H1 (cell line): ENCODE results near the gene CDH26. TPM values are rescaled to one million over a fixed set of nuclear protein-coding genes. Genes with fewer than 3 reads are reported as not detected.

Experiments used
- ASH2L ChIP-seq: fragments of 200-600, 300-600 bp; sonication (generic); IDR thresholded peaks from one replicate; pipeline ENCODE4 v1.7.1; 2017; ENCODE audit warnings: low read length
- HDAC6 ChIP-seq: IDR thresholded peaks from one replicate; pipeline ENCODE4 v1.7.1; 2012; ENCODE audit warnings: low read depth, mild to moderate bottlenecking, inconsistent platforms, low read length, moderate library complexity
- RNF2 ChIP-seq: fragments of 200-900, 300-1000 bp; sonication (generic); IDR thresholded peaks from 2 replicates; pipeline ENCODE4 v1.7.1; 2016; ENCODE audit warnings: borderline replicate concordance, low read depth, mild to moderate bottlenecking, antibody characterized with exemption, low read length; ENCODE audit not compliant: poor library complexity, severe bottlenecking; ENCODE audit errors: missing control alignments
- TEAD4 ChIP-seq: IDR thresholded peaks from 2 replicates; pipeline ENCODE4 v1.6.1; 2012; ENCODE audit warnings: low read depth, low read length, inconsistent platforms, mixed read lengths
- polyA plus RNA-seq, 7 experiments: library from polyadenylated mRNA; depleted of rRNA in 3 of 7; stranded (reverse) in 5 of 7; unstranded in 2 of 7; fragments of >200 nt in 5 of 7; fragments of 200-250 nt in 2 of 7; gene quantifications; 1 replicate in 5 of 7; 2 replicates in 1 of 7; 4 replicates in 1 of 7; pipeline versions ENCODE4 v1.2.1 to v1.2.3, GENCODE V29; 2011 to 2013; ENCODE audit warnings: missing spikeins in 2 of 7, mixed read lengths in 2 of 7
- total RNA-seq: library from RNA; stranded (reverse); fragmentation: NEBNext Ultra II Directional; extraction: Animal tissue kit (Norgen Biotek cat#: 25700); gene quantifications from 2 replicates; pipeline ENCODE4 v1.2.1, GENCODE V29; 2021
- TF ChIP-seq, protein P1 (sequence below): fragments of 300-600 bp; sonication (generic); IDR thresholded peaks from 2 replicates; pipeline ENCODE4 v1.7.1; 2012; ENCODE audit warnings: low read length, moderate library complexity, mild to moderate bottlenecking, inconsistent platforms; ENCODE audit not compliant: insufficient replicate concordance

The CDH26 gene
- total and polyA plus RNA-seq, 2 of the 8 experiments (the other 6 are each of a cell fraction or from before 2014, with no cell fraction given): 1.5 to 1.7 TPM

DNA sequence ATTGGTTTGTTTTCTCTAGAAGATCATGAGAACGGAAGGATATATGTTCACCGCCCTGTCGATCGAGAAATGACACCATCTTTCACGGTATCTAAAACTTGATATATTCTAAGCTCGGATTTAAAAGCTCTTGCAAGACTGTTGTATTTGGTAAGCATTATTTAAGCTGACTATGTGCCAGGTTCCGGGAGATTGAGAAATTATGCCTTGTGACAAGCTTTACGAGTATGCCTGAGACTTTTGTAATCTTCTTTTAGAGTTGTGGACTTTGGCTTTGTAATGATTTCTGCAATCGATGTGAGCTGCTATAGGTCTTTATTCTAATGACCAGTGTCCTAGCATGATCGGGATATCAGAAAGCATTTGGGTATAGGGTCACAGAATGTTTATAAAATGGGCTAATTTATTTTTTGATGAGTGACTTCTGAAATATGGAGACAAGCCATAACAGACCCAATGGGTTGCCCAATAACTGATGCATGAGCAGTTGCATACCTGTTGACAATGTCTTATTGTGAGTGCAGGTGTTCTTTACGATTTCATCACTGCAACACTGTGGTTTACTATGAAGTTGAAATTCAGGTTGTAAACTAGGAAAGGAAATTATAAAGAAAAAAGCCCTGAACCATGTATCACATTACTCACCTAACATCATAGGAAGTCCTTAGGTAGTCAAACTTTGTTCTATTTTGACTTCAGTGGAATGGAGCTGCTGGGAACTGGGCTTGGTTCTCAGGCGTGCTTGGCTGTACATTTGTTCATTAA is 14.0 kb downstream of the CDH26 start (continued):
- TF ChIP-seq, protein P1, sequence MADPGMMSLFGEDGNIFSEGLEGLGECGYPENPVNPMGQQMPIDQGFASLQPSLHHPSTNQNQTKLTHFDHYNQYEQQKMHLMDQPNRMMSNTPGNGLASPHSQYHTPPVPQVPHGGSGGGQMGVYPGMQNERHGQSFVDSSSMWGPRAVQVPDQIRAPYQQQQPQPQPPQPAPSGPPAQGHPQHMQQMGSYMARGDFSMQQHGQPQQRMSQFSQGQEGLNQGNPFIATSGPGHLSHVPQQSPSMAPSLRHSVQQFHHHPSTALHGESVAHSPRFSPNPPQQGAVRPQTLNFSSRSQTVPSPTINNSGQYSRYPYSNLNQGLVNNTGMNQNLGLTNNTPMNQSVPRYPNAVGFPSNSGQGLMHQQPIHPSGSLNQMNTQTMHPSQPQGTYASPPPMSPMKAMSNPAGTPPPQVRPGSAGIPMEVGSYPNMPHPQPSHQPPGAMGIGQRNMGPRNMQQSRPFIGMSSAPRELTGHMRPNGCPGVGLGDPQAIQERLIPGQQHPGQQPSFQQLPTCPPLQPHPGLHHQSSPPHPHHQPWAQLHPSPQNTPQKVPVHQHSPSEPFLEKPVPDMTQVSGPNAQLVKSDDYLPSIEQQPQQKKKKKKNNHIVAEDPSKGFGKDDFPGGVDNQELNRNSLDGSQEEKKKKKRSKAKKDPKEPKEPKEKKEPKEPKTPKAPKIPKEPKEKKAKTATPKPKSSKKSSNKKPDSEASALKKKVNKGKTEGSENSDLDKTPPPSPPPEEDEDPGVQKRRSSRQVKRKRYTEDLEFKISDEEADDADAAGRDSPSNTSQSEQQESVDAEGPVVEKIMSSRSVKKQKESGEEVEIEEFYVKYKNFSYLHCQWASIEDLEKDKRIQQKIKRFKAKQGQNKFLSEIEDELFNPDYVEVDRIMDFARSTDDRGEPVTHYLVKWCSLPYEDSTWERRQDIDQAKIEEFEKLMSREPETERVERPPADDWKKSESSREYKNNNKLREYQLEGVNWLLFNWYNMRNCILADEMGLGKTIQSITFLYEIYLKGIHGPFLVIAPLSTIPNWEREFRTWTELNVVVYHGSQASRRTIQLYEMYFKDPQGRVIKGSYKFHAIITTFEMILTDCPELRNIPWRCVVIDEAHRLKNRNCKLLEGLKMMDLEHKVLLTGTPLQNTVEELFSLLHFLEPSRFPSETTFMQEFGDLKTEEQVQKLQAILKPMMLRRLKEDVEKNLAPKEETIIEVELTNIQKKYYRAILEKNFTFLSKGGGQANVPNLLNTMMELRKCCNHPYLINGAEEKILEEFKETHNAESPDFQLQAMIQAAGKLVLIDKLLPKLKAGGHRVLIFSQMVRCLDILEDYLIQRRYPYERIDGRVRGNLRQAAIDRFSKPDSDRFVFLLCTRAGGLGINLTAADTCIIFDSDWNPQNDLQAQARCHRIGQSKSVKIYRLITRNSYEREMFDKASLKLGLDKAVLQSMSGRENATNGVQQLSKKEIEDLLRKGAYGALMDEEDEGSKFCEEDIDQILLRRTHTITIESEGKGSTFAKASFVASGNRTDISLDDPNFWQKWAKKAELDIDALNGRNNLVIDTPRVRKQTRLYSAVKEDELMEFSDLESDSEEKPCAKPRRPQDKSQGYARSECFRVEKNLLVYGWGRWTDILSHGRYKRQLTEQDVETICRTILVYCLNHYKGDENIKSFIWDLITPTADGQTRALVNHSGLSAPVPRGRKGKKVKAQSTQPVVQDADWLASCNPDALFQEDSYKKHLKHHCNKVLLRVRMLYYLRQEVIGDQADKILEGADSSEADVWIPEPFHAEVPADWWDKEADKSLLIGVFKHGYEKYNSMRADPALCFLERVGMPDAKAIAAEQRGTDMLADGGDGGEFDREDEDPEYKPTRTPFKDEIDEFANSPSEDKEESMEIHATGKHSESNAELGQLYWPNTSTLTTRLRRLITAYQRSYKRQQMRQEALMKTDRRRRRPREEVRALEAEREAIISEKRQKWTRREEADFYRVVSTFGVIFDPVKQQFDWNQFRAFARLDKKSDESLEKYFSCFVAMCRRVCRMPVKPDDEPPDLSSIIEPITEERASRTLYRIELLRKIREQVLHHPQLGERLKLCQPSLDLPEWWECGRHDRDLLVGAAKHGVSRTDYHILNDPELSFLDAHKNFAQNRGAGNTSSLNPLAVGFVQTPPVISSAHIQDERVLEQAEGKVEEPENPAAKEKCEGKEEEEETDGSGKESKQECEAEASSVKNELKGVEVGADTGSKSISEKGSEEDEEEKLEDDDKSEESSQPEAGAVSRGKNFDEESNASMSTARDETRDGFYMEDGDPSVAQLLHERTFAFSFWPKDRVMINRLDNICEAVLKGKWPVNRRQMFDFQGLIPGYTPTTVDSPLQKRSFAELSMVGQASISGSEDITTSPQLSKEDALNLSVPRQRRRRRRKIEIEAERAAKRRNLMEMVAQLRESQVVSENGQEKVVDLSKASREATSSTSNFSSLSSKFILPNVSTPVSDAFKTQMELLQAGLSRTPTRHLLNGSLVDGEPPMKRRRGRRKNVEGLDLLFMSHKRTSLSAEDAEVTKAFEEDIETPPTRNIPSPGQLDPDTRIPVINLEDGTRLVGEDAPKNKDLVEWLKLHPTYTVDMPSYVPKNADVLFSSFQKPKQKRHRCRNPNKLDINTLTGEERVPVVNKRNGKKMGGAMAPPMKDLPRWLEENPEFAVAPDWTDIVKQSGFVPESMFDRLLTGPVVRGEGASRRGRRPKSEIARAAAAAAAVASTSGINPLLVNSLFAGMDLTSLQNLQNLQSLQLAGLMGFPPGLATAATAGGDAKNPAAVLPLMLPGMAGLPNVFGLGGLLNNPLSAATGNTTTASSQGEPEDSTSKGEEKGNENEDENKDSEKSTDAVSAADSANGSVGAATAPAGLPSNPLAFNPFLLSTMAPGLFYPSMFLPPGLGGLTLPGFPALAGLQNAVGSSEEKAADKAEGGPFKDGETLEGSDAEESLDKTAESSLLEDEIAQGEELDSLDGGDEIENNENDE: no peak
- no peak for TF ChIP-seq RNF2
- TF ChIP-seq TEAD4: no peak
- no peak for TF ChIP-seq HDAC6
- TF ChIP-seq ASH2L: no peak
